Activated CD8-positive, alpha-beta memory T cell treated with anti-CD3 and anti-CD28 coated beads for 24 hours (primary cell): ENCODE results near the gene TMEM127.

Source experiments
- DNase-seq: peaks from one replicate; pipeline ENCODE4 v3.0.0-alpha.2; 2020

The TMEM127 gene

DNA sequence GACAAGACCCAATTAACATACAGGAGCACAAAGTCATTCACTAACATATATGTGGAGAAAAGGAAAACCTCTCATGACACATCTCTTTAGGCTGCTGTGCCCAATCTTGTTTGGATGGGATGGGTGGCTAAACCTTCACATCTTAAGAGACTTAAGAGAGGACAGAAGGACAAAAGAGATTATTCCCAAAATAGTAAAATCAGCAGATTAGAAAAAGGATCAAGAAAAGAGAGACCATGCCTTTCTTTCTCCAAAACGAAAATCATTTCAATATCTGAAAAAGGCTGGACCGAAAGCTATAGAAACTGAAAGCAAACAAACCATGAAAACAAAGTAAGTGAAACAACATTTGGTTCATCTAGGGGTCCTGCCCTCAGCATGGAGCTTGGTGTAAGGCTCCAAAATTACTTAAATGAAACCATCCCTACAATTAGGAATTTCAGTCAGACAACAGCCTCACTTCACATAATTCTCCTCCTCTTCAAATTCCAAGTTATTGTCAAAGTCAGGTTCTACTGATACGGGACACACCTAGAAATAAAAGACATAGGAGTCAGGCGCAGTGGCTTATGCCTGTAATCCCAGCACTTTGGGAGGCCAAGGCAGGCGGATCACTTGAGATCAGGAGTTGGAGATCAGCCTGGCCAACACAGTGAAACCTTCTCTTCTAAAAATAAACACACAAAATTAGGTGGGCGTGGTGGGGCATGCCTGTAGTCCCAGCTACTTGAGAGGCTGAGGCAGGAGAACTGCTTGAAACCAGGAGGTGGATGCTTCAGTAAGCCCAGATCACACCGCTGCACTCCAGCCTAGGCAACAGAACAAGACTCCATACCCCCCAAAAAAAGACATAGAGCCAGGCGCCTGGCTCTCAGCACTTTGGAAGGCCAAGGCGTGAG, 62.4 kb downstream of the TMEM127 start:
- DNase-seq: no peak

DNA sequence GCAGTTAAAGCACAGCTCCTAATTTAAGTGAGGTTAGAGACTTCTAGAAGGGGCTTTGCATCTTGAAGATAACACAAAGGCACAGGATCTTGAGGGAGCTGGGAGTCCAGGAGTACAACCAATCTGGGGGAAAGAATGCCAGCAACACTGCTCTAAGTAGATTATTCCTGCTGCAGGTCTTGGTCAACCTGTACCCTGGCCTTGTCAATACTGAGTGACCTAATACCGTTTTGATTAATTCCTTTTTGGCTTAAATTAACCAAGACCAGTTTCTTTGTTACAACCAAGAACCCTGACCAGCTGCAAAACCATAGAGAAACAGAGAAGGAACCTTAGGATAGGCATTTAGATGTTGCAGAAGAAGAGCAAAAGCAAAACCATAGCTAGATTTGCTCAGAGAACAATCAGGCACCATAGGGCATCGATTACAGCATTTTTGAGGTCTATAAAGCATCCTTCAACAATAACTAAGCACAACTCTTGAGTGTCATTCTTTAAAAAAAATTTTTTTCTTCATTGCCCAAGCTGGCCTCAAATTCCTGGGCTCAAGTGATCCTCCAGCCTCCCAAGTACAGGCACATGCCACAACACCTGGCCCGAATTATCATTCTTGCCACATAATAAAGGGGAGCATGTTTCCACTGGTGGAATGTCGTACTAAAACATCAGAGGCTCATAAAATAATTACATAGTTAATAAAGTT, 63.5 kb downstream of the TMEM127 start:
- no peak for DNase-seq

- DNase-seq: no peak
Measured at GRCh38 chr2:96201338-96201737, 64.5 kb downstream of the TMEM127 start.

- DNase-seq: no peak
Measured at GRCh38 chr2:96198921-96199320, 66.9 kb downstream of the TMEM127 start.
